GM19351 (cell line): ENCODE measurements around the gene UGT1A8.
"Not testable (repeated sequence)": the region's sequence is repeated elsewhere in the genome, so short reads cannot be mapped to it uniquely, and the experiment has no call there.

ENCODE experiments used
- ATAC-seq: cut with Tn5 transposase; IDR thresholded peaks from one replicate; pipeline ENCODE4 v1.9.1; 2021; ENCODE audit warnings: mild to moderate bottlenecking, moderate library complexity; ENCODE audit not compliant: unreplicated experiment

The UGT1A8 gene

GRCh38 chr2:233681521-233682099 is 64.2 kb downstream of the UGT1A8 start, which contains the start of gene UGT1A7:
TSS of gene UGT1A7 (plus strand) at chr2:233681901. CDS start at chr2:233681938, 37 bp downstream.
- ATAC-seq: no peak

DNA sequence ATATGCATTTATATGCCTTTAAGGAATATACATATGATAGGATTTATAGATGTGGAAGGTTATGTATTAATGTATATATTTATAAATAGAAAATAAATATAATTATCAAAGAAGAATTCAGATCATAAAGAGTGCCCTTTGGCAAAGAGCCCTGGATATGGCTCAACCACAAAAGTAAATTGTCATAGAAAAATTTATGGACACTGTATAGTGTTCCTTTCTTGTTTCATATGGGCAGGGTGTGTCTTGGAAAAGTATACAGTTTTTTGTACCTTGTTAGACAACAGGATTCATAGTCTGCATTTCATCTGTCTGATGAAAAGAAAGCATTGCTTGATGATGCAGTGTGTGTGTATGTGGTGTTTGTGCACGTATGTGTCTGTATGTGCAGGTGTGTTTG is 67.2 kb downstream of the UGT1A8 start:
- no peak for ATAC-seq

- ATAC-seq: no peak
Measured at GRCh38 chr2:233686928-233687327, 69.5 kb downstream of the UGT1A8 start.

DNA sequence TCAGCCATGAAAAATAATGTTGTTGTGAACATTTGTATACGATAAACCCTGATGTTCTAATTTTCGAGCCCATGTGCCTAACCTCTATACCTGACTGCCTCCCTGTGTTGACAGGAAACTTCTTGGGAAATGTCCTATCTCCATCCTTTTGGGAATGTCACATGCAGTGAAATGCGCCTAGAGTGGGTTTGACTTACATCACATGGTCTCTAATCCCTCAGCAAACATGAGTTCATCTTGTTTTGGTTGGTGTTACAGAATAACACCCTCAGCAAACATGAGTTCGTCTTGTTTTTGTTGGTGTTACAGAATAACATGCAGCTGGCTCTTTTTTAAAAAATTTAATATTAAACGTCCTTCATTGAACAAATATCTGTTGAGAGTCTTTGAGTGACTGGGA is 70.9 kb downstream of the UGT1A8 start:
- ATAC-seq: no peak

- ATAC-seq: no peak
Measured at GRCh38 chr2:233689031-233689430, 71.6 kb downstream of the UGT1A8 start.

DNA sequence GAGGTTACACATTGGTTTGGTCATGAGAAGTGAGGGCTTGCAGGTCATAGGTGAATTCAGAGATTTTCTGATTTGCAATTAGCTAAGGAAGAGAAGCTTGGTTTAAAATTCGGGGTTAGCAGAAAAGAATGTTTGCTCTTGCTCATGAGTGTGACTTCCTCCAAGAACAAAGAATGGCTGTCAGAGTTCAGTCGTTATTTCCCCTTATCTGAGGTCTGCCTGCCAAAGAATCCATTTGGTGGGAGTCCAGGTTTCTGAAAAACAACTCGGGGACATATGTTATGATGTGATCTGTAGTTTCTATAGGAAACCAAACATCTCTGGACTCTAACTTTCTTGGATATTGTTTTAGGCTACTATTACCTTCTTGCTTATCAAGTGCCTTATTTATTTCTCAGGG is 72.1 kb downstream of the UGT1A8 start:
- no peak for ATAC-seq

DNA sequence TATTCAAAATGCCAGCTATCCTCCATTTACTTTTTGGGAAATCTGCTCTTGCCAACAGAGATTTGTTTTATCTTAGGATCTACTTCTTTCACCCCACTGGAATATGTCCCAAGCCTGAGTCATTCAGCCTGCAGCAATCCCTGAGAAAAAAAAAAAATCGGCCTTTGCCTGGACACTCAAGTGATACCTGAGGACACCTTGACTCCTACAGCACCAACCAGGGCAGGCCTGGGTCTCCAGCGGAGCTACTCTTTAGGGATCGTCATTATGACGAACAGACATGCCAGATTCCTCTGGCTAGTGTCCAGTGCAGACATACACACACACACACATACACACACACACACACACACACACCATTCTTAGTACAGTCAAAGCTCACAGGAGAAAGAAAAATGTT is 73.0 kb downstream of the UGT1A8 start:
- ATAC-seq: no peak

GRCh38 chr2:233691443-233692433 is 74.3 kb downstream of the UGT1A8 start:
- ATAC-seq: no peak

GRCh38 chr2:233692648-233693047 is 75.2 kb downstream of the UGT1A8 start, which contains the start of gene UGT1A6:
TSS of gene UGT1A6 (plus strand) at chr2:233692890. CDS start at chr2:233693005, 115 bp downstream.
- no peak for ATAC-seq

DNA sequence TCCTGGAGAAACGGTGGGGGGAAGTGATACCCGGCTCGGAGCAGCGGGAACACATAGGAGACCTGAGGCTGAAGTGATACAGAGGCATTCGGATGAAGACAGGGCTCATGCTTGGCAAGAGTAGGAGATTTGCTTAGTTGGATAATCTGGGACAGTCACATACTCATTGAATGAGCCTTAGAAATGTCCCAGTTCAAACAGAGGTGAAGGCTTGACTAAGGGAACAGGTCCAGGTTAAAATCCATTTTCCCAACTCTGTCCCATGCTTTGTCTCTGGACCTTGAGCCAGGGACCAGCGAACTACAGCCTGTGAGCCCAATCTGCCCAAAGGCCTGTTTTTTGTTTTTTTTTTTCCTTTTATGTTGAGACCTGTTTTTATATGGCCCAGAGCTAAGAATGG is 76.5 kb downstream of the UGT1A8 start:
- no peak for ATAC-seq

GRCh38 chr2:233698740-233699139 is 81.3 kb downstream of the UGT1A8 start:
- no peak for ATAC-seq

- ATAC-seq: no peak
Measured at GRCh38 chr2:233699424-233700027, 82.1 kb downstream of the UGT1A8 start.

- ATAC-seq: no peak
Measured at GRCh38 chr2:233700028-233700635, 82.7 kb downstream of the UGT1A8 start.

GRCh38 chr2:233700842-233701241 is 83.4 kb downstream of the UGT1A8 start:
- ATAC-seq: not testable (repeated sequence)

- no peak for ATAC-seq
Measured at GRCh38 chr2:233702238-233702637, 84.8 kb downstream of the UGT1A8 start.

- ATAC-seq: no peak
Measured at GRCh38 chr2:233705911-233706506, 88.6 kb downstream of the UGT1A8 start.

DNA sequence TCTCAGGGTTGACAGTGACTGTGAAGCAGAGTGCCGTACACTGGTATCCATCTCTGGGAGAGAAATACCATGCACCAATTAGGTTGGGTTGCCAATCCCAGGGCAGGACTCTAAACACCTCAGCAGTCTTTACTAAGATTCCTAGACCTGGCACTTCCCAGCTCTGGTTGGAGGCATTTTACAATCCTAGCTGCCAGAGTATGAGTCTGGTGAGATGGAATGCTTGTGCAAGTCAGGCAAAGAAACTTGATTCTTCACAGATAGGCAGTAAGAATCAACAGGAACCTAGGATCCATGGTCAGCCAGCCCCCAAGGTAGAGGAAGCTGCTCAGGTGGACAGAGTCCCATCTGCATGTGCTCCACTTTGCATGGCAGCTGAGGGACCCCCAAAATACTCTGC is 89.3 kb downstream of the UGT1A8 start:
- ATAC-seq: no peak

- ATAC-seq: no peak
Measured at GRCh38 chr2:233707940-233708644, 90.7 kb downstream of the UGT1A8 start.

DNA sequence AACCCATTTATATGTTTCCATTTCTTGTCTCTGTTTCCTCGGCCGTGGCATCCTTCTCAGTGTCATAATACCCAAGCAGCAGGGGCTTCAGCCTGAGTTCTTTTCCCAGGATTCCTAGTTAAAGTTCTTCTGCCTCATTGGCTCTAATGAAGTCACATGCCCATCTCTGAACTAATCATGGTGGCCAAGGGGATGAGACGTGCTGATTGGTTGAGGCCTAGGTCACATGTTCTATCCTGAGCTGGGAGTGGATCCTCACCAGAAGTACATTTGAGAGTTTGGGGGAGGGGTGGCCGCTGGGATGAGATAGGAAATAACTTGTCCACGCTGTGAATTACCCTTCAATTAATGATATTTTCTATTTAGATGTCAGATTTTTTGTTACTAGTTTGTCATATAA is 91.5 kb downstream of the UGT1A8 start:
- ATAC-seq: no peak
